IMR-90 (cell line): ENCODE results near the gene HOXB9. TPM values are rescaled to one million over a fixed set of nuclear protein-coding genes. Genes with fewer than 3 reads are reported as not detected.

Experiments
- ATAC-seq: fragments of 200-7000 bp; cut with Tn5 transposase; 2 replicates; pipeline ENCODE4 v1.9.1; 2020; ENCODE audit warnings: low read depth, mild to moderate bottlenecking, moderate library complexity
- BruUV-seq: library from RNA; stranded (reverse); fragments of 400-500 nt; replicated peaks from 2 replicates; lab custom pipeline; 2021; lab: Mats Ljungman, UMichigan
- CTCF ChIA-PET: fragments of 300-600 bp; formaldehyde crosslinking; extraction: SDS; loops from one replicate; lab custom pipeline; 2021; ENCODE audit warnings: antibody characterized with exemption; lab: Yijun Ruan, JAX
- POLR2A ChIA-PET: fragments of 300-600 bp; sonication (Branson Sonifier 250); formaldehyde crosslinking; loops from one replicate; lab custom pipeline; 2022; ENCODE audit warnings: antibody characterized with exemption; ENCODE audit not compliant: unreplicated experiment; lab: Charles Lee
- DNase-seq: peaks from one replicate; pipeline ENCODE4 v3.0.0; 2013
- H2AFZ ChIP-seq: replicated peaks from 2 replicates; pipeline ENCODE3; 2013; ENCODE audit warnings: low read length, mild to moderate bottlenecking; ENCODE audit not compliant: poor library complexity
- H2AK5ac ChIP-seq: 2 replicates; pipeline ENCODE4 v1.6.1; 2013; ENCODE audit warnings: low read depth, low read length, inconsistent platforms
- H2AK9ac ChIP-seq: replicated peaks from 2 replicates; pipeline ENCODE3; 2013; ENCODE audit warnings: mild to moderate bottlenecking, low read depth, low read length, moderate library complexity; ENCODE audit not compliant: poor library complexity
- H2BK120ac ChIP-seq: 2 replicates; pipeline ENCODE4 v1.6.1; 2013; ENCODE audit warnings: low read depth, low read length, inconsistent platforms
- H2BK15ac ChIP-seq: 3 replicates; pipeline ENCODE4 v1.6.1; 2013; ENCODE audit warnings: low read depth, low read length, inconsistent platforms
- H2BK20ac ChIP-seq: 2 replicates; pipeline ENCODE4 v1.6.1; 2013; ENCODE audit warnings: low read depth, mild to moderate bottlenecking, inconsistent platforms, low read length, moderate library complexity
- H2BK5ac ChIP-seq: 2 replicates; pipeline ENCODE4 v1.6.1; 2013; ENCODE audit warnings: mild to moderate bottlenecking, low read depth, low read length, inconsistent platforms; ENCODE audit not compliant: poor library complexity, severe bottlenecking
- H3K14ac ChIP-seq: replicated peaks from 2 replicates; pipeline ENCODE4 v1.6.1; 2013; ENCODE audit warnings: low read depth, low read length, inconsistent platforms
- H3K18ac ChIP-seq: 2 replicates; pipeline ENCODE4 v1.6.1; 2013; ENCODE audit warnings: low read depth, low read length, control low read depth
- H3K23ac ChIP-seq: 2 replicates; pipeline ENCODE4 v1.6.1; 2013; ENCODE audit warnings: low read depth, low read length, inconsistent platforms
- H3K27ac ChIP-seq: 2 replicates; pipeline ENCODE4 v1.5.1; 2013; ENCODE audit warnings: mild to moderate bottlenecking, control low read depth, low read length; ENCODE audit not compliant: insufficient read depth
- H3K27me3 ChIP-seq: 2 replicates; pipeline ENCODE4 v1.6.1; 2013; ENCODE audit warnings: low read length; ENCODE audit not compliant: control insufficient read depth, insufficient read depth
- H3K36me3 ChIP-seq: 2 replicates; pipeline ENCODE4 v1.6.1; 2013; ENCODE audit warnings: low read length, mixed read lengths; ENCODE audit not compliant: control insufficient read depth, insufficient read depth
- H3K4ac ChIP-seq: 2 replicates; pipeline ENCODE4 v1.6.1; 2013; ENCODE audit warnings: low read depth, low read length, inconsistent platforms
- H3K4me1 ChIP-seq: 2 replicates; pipeline ENCODE4 v1.6.1; 2013; ENCODE audit warnings: low read length, mixed read lengths; ENCODE audit not compliant: control insufficient read depth, insufficient read depth
- H3K4me2 ChIP-seq: 2 replicates; pipeline ENCODE4 v1.6.1; 2013; ENCODE audit warnings: low read depth, mild to moderate bottlenecking, control low read depth, low read length, moderate library complexity
- H3K4me3 ChIP-seq: 2 replicates; pipeline ENCODE4 v1.5.1; 2013; ENCODE audit warnings: low read depth, mild to moderate bottlenecking, control low read depth, low read length, moderate library complexity; ENCODE audit not compliant: insufficient read depth
- H3K56ac ChIP-seq: 2 replicates; pipeline ENCODE4 v1.6.1; 2013; ENCODE audit warnings: low read length, inconsistent platforms; ENCODE audit not compliant: insufficient read depth; ENCODE audit errors: extremely low read depth
- H3K79me1 ChIP-seq, 2 experiments: 2 replicates each; pipeline ENCODE4 v1.6.1; 2013; ENCODE audit warnings: low read length in 2 of 2, inconsistent platforms in 1 of 2, low read depth in 1 of 2
- H3K9ac ChIP-seq: 2 replicates; pipeline ENCODE4 v1.6.1; 2013; ENCODE audit warnings: low read depth, low read length, control low read depth
- H3K9me1 ChIP-seq: 2 replicates; pipeline ENCODE4 v1.6.1; 2013; ENCODE audit warnings: low read length, inconsistent platforms; ENCODE audit not compliant: insufficient read depth
- H3K9me3 ChIP-seq: 2 replicates; pipeline ENCODE4 v1.6.1; 2013; ENCODE audit warnings: low read length; ENCODE audit not compliant: control insufficient read depth, insufficient read depth
- H4K20me1 ChIP-seq: 2 replicates; pipeline ENCODE4 v1.6.1; 2013; ENCODE audit warnings: low read length, inconsistent platforms; ENCODE audit not compliant: insufficient read depth
- H4K5ac ChIP-seq: 2 replicates; pipeline ENCODE4 v1.6.1; 2013; ENCODE audit warnings: mild to moderate bottlenecking, low read depth, low read length, control low read depth
- H4K8ac ChIP-seq, 2 experiments: 2 replicates each; pipeline ENCODE4 v1.6.1; 2013; ENCODE audit warnings: low read depth in 2 of 2, low read length in 2 of 2, control low read depth in 1 of 2, inconsistent platforms in 1 of 2
- H4K91ac ChIP-seq: 2 replicates; pipeline ENCODE4 v1.6.1; 2013; ENCODE audit warnings: low read depth, low read length, inconsistent platforms; ENCODE audit not compliant: insufficient read depth
- CEBPB ChIP-seq: IDR thresholded peaks from 2 replicates; pipeline ENCODE4 v1.6.1; 2012; ENCODE audit warnings: low read depth, low read length, improper control_type of control experiment
- CHD1 ChIP-seq: IDR thresholded peaks from 2 replicates; pipeline ENCODE4 v1.6.1; 2012; ENCODE audit warnings: low read depth, low read length, improper control_type of control experiment
- FOS ChIP-seq: fragments of 150-350 bp; IDR thresholded peaks from 2 replicates; pipeline ENCODE4 v1.6.1; 2016; ENCODE audit warnings: low read depth, low read length
- MAFK ChIP-seq: IDR thresholded peaks from 2 replicates; pipeline ENCODE4 v1.6.1; 2012; ENCODE audit warnings: low read depth, low read length, improper control_type of control experiment
- MAZ ChIP-seq: IDR thresholded peaks from 2 replicates; pipeline ENCODE4 v1.6.1; 2012; ENCODE audit warnings: low read depth, mild to moderate bottlenecking, low read length, improper control_type of control experiment, moderate library complexity, borderline replicate concordance
- MXI1 ChIP-seq: IDR thresholded peaks from 2 replicates; pipeline ENCODE4 v1.6.1; 2012; ENCODE audit warnings: low read depth, mild to moderate bottlenecking, low read length, moderate library complexity, borderline replicate concordance
- NFE2L2 ChIP-seq: fragments of 150-350 bp; IDR thresholded peaks from 2 replicates; pipeline ENCODE4 v1.6.1; 2016; ENCODE audit warnings: low read depth, mild to moderate bottlenecking, low read length
- POLR2A ChIP-seq: IDR thresholded peaks from 2 replicates; pipeline ENCODE4 v1.6.1; 2012; ENCODE audit warnings: mild to moderate bottlenecking, low read depth, low read length
- RAD21 ChIP-seq: IDR thresholded peaks from 2 replicates; pipeline ENCODE4 v1.6.1; 2012; ENCODE audit warnings: low read length, improper control_type of control experiment
- RFX5 ChIP-seq: IDR thresholded peaks from 2 replicates; pipeline ENCODE4 v1.8.0; 2012; ENCODE audit warnings: low read depth, mild to moderate bottlenecking, low read length, moderate library complexity
- SMC3 ChIP-seq: fragments of 150-350 bp; IDR thresholded peaks from 2 replicates; pipeline ENCODE4 v1.6.1; 2016; ENCODE audit warnings: low read depth, mild to moderate bottlenecking, antibody characterized with exemption, low read length, moderate library complexity
- WGBS, 2 experiments: methylation state at CpG; one replicate each; pipeline versions ENCODE4 v1.1.5 to v1.1.7; 2013; ENCODE audit warnings: missing lambda C conversion rate in 2 of 2; ENCODE audit not compliant: insufficient read length in 1 of 2; ENCODE audit errors: extremely low coverage in 2 of 2; 5-methylcytosine and 5-hydroxymethylcytosine counted together
- dilution Hi-C: fragments of 300-500 bp; cut with HindIII; formaldehyde crosslinking; loops from one replicate; pipeline ENCODE4 v1.14.3; 2018; ENCODE audit warnings: low sequenced_read_pairs; ENCODE audit not compliant: unreplicated experiment
- in situ Hi-C: fragments of 300-500 bp; cut with MboI; formaldehyde crosslinking; loops from 3 replicates; pipeline ENCODE4 v1.14.3; 2019; ENCODE audit warnings: low sequenced_read_pairs, inconsistent platforms, mixed read lengths
- intact Hi-C: fragments of 100-400 bp; cut with micrococcal nuclease; formaldehyde crosslinking; loops from 2 replicates; pipeline ENCODE4 v1.10.0; 2022
- polyA plus RNA-seq, 3 experiments: library from polyadenylated mRNA; depleted of rRNA; stranded (reverse); fragments of >200 nt; gene quantifications; 2 replicates each; pipeline ENCODE4 v1.2.3, GENCODE V29; 2012; ENCODE audit warnings: low replicate concordance in 1 of 3
- total RNA-seq: library from RNA; depleted of rRNA; stranded (reverse); fragments of >200 nt; gene quantifications from 2 replicates; pipeline ENCODE4 v1.2.3, GENCODE V29; 2012
- TF ChIP-seq, protein P1 (sequence below): fragments of 150-350 bp; IDR thresholded peaks from 2 replicates; pipeline ENCODE4 v1.6.1; 2016; ENCODE audit warnings: low read depth, mild to moderate bottlenecking, low read length, moderate library complexity, borderline replicate concordance
- TF ChIP-seq, protein P2 (sequence below): fragments of 150-350 bp; IDR thresholded peaks from 2 replicates; pipeline ENCODE4 v1.6.1; 2017; ENCODE audit warnings: mild to moderate bottlenecking, antibody characterized with exemption, low read length, low read depth
- TF ChIP-seq, protein P3 (sequence below): conservative IDR thresholded peaks from 2 replicates; pipeline ENCODE4 v1.5.1; 2012; ENCODE audit warnings: mild to moderate bottlenecking, low read depth, low read length, improper control_type of control experiment

Gene HOXB9
- total and polyA plus RNA-seq, 2 of the 4 experiments (the other 2 are of a cell fraction), result 0.05 TPM; not detected in 1

DNA sequence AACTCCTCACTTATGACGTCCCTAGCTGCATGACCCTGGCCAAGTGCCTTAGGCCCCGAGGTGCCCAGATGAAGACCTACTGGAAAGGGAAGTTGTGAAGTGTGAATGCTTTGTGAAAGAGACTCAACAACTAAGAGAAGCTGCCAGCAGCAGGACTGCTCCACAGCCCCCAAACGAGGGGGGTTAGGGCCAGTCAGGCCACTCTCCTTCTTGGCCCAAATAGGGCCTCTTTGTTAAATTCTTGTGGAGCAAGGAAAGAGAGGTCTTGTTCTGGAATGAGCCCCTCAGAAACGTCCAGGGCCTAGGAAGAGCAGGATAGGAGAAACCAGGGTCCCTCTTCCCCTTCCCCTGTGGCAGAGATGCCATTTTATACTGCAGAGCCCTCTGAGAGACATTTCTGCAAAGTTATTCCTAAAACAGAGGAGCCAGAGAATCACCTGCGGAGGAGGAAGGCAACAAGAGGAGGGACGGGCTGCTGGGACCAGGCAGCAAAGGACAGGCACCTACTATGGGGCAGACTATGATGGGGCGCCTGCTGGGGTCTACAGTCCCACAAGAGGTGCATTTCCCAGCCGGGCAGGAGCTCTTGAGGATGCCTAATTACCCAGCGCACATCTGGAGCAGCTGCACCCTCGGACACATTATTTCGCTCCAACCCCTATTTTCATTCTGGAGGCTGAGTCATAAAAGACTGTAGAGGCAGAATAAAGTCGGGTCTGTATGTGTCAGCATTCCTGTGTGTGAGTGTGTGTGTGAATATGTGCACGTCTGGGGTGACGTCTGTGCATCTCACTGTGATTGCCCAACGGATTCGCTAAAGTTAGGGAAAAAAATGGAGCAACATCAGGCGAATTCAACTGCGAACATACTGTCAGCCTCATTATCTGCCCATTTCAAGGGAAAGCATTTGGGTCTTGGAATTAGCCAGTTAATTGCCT is 11.4 kb upstream of the HOXB9 start:
- no peak overlapping the region for H2AK9ac ChIP-seq
- intact Hi-C loops, result no loop called here
- H3K56ac ChIP-seq, result no peak overlapping the region
- no peaks in the 10 kb centered on the region for H3K9me1 ChIP-seq
- H3K27ac ChIP-seq, result no peak overlapping the region
- no peak overlapping the region for H3K4me3 ChIP-seq
- H3K4me2 ChIP-seq, result no peak overlapping the region; the same call in 1 of the 2 replicates
- H3K9ac ChIP-seq, result no peak overlapping the region
- no peak overlapping the region for H4K8ac ChIP-seq
- no peaks in the 10 kb centered on the region for H3K36me3 ChIP-seq
- no peak overlapping the region for H2BK120ac ChIP-seq
- no peak overlapping the region for H3K18ac ChIP-seq
- no peak overlapping the region for H3K4ac ChIP-seq
- BruUV-seq, result no TSS peak
- H4K91ac ChIP-seq, result no peak overlapping the region
- H2BK5ac ChIP-seq, result no peak overlapping the region
- dilution Hi-C loops, result no loop called here
- no peaks in the 10 kb centered on the region; the same call in 1 of the 2 replicates for H4K20me1 ChIP-seq
- no peak overlapping the region for H2BK20ac ChIP-seq
- no peak overlapping the region for H3K14ac ChIP-seq
- ATAC-seq, result 0 out of 2 replicates have a peak, but pooled peaks have one; percentile 35
- ChIA-PET POLR2A (no interaction called here), CTCF (interaction anchor here (1.4 kb wide), 1 partner anchor 11 kb away, joined by 4 read pairs; no protein-coding TSS in a partner anchor)
- no peak overlapping the region for H3K23ac ChIP-seq
- H2AK5ac ChIP-seq, result no peak overlapping the region
- peak; percentile 85 for DNase-seq
- in situ Hi-C loops, result no loop called here
- no peak overlapping the region for H4K5ac ChIP-seq
- WGBS, 2 experiments, result 13% methylated on average over 7 of the region's 18 CpGs; no CpG with 5 or more reads in 1 of the 2 experiments
- H3K79me1 ChIP-seq, result no peaks in the 10 kb centered on the region
- peaks cover 23% of the 10 kb centered on the region for H3K9me3 ChIP-seq
- H2AFZ ChIP-seq, result no peak overlapping the region
- H3K4me1 ChIP-seq, result no peaks in the 10 kb centered on the region
- H2BK15ac ChIP-seq, result no peak overlapping the region
- peaks cover 99% of the 10 kb centered on the region for H3K27me3 ChIP-seq
- TF ChIP-seq MAZ (no peak), SMC3 (no peak), POLR2A (no peak), CEBPB (peak; percentile 97), MAFK (peak; percentile 80; the same call in 1 of the 2 replicates), FOS (peak; percentile 67), CHD1 (no peak), RAD21 (no peak), MXI1 (no peak), NFE2L2 (0 out of 2 replicates have a peak, but pooled peaks have one; percentile 39), RFX5 (no peak)
- TF ChIP-seq, protein P1, sequence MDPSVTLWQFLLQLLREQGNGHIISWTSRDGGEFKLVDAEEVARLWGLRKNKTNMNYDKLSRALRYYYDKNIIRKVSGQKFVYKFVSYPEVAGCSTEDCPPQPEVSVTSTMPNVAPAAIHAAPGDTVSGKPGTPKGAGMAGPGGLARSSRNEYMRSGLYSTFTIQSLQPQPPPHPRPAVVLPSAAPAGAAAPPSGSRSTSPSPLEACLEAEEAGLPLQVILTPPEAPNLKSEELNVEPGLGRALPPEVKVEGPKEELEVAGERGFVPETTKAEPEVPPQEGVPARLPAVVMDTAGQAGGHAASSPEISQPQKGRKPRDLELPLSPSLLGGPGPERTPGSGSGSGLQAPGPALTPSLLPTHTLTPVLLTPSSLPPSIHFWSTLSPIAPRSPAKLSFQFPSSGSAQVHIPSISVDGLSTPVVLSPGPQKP, result no peak
- TF ChIP-seq, protein P2, sequence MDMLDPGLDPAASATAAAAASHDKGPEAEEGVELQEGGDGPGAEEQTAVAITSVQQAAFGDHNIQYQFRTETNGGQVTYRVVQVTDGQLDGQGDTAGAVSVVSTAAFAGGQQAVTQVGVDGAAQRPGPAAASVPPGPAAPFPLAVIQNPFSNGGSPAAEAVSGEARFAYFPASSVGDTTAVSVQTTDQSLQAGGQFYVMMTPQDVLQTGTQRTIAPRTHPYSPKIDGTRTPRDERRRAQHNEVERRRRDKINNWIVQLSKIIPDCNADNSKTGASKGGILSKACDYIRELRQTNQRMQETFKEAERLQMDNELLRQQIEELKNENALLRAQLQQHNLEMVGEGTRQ, result no peak
- TF ChIP-seq, protein P3, sequence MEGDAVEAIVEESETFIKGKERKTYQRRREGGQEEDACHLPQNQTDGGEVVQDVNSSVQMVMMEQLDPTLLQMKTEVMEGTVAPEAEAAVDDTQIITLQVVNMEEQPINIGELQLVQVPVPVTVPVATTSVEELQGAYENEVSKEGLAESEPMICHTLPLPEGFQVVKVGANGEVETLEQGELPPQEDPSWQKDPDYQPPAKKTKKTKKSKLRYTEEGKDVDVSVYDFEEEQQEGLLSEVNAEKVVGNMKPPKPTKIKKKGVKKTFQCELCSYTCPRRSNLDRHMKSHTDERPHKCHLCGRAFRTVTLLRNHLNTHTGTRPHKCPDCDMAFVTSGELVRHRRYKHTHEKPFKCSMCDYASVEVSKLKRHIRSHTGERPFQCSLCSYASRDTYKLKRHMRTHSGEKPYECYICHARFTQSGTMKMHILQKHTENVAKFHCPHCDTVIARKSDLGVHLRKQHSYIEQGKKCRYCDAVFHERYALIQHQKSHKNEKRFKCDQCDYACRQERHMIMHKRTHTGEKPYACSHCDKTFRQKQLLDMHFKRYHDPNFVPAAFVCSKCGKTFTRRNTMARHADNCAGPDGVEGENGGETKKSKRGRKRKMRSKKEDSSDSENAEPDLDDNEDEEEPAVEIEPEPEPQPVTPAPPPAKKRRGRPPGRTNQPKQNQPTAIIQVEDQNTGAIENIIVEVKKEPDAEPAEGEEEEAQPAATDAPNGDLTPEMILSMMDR, result no peak
